HepG2 (cell line): ENCODE results near the gene PDPK1. TPM values are rescaled to one million over a fixed set of nuclear protein-coding genes. Genes with fewer than 3 reads are reported as not detected.
A peak's percentile ranks its signal among the peaks of the same experiment; 100 is the strongest.

Source experiments
- FOXP1 ChIP-seq, 2 experiments: fragments of 450-650 bp in 1 of 2; IDR thresholded peaks; 2 replicates each; pipeline ENCODE4 v1.6.1; 2017 to 2018; ENCODE audit warnings: antibody characterized with exemption in 1 of 2
- HNRNPH1 ChIP-seq: fragments of 200-400 bp; formaldehyde crosslinking; optimal IDR thresholded peaks from 2 replicates; pipeline ENCODE3; 2017; ENCODE audit warnings: mild to moderate bottlenecking, low read depth, low read length
- NCOA5 ChIP-seq: sonication (generic); formaldehyde crosslinking; IDR thresholded peaks from 2 replicates; pipeline ENCODE4 v1.4.0; 2020; ENCODE audit warnings: missing genetic modification reagents
- NONO ChIP-seq, 2 experiments: fragments of 450-650 bp in 1 of 2; sonication (generic) in 1 of 2; formaldehyde crosslinking in 1 of 2; IDR thresholded peaks in 1 of 2; conservative IDR thresholded peaks in 1 of 2; 2 replicates each; pipeline versions ENCODE4 v1.6.1 to v1.8.0; 2017 to 2022; ENCODE audit warnings: mild to moderate bottlenecking in 1 of 2, missing genetic modification reagents in 1 of 2, moderate library complexity in 1 of 2
- NR2F2 ChIP-seq: IDR thresholded peaks from 2 replicates; pipeline ENCODE4 v1.6.1; 2012; ENCODE audit warnings: low read depth, inconsistent platforms, borderline replicate concordance
- SMAD3 ChIP-seq: sonication (generic); formaldehyde crosslinking; IDR thresholded peaks from 2 replicates; pipeline ENCODE4 v1.4.0; 2020; ENCODE audit warnings: missing genetic modification reagents
- ZC3H4 ChIP-seq: sonication (generic); formaldehyde crosslinking; IDR thresholded peaks from 2 replicates; pipeline ENCODE4 v1.4.0; 2020; ENCODE audit warnings: missing genetic modification reagents, borderline replicate concordance
- ZNF12 ChIP-seq: sonication (generic); formaldehyde crosslinking; IDR thresholded peaks from 2 replicates; pipeline ENCODE4 v1.5.0; 2020; ENCODE audit warnings: missing genetic modification reagents
- ZNF20 ChIP-seq: sonication (generic); formaldehyde crosslinking; IDR thresholded peaks from 2 replicates; pipeline ENCODE4 v1.4.0; 2020; ENCODE audit warnings: mild to moderate bottlenecking, moderate library complexity, missing genetic modification reagents
- ZNF274 ChIP-seq: sonication (generic); formaldehyde crosslinking; IDR thresholded peaks from 2 replicates; pipeline ENCODE4 v1.5.1; 2020; ENCODE audit warnings: mild to moderate bottlenecking, missing genetic modification reagents
- ZNF292 ChIP-seq: sonication (generic); formaldehyde crosslinking; IDR thresholded peaks from 2 replicates; pipeline ENCODE4 v1.8.1; 2022; ENCODE audit warnings: mild to moderate bottlenecking, low read depth, missing genetic modification reagents, borderline replicate concordance
- ZNF30 ChIP-seq: sonication (generic); formaldehyde crosslinking; IDR thresholded peaks from 2 replicates; pipeline ENCODE4 v1.5.0; 2020; ENCODE audit warnings: mild to moderate bottlenecking, missing genetic modification reagents
- ZNF441 ChIP-seq: sonication (generic); formaldehyde crosslinking; IDR thresholded peaks from 2 replicates; pipeline ENCODE4 v1.7.0; 2021; ENCODE audit warnings: missing genetic modification reagents, borderline replicate concordance
- ZNF484 ChIP-seq: sonication (generic); formaldehyde crosslinking; IDR thresholded peaks from 2 replicates; pipeline ENCODE4 v1.5.1; 2020; ENCODE audit warnings: mild to moderate bottlenecking, low read depth, missing genetic modification reagents, borderline replicate concordance
- ZNF496 ChIP-seq: sonication (generic); formaldehyde crosslinking; IDR thresholded peaks from 2 replicates; pipeline ENCODE4 v1.8.1; 2023; ENCODE audit warnings: mild to moderate bottlenecking, moderate library complexity, missing genetic modification reagents; ENCODE audit not compliant: insufficient replicate concordance
- ZNF709 ChIP-seq: sonication (generic); formaldehyde crosslinking; IDR thresholded peaks from 2 replicates; pipeline ENCODE4 v1.5.0; 2020; ENCODE audit warnings: mild to moderate bottlenecking, missing genetic modification reagents
- ZNF816 ChIP-seq: sonication (generic); formaldehyde crosslinking; IDR thresholded peaks from 2 replicates; pipeline ENCODE4 v1.8.0; 2022; ENCODE audit warnings: missing genetic modification reagents, mild to moderate bottlenecking, borderline replicate concordance
- polyA plus RNA-seq, 8 experiments: library from polyadenylated mRNA; depleted of rRNA in 3 of 8; stranded (reverse) in 7 of 8; unstranded in 1 of 8; fragments of >200 nt; fragmentation: Illumina TruSeq in 4 of 8; extraction: Trizol in 4 of 8; gene quantifications; 2 replicates each; pipeline versions ENCODE4 v1.2.1 to v1.2.3, GENCODE V29; 2011 to 2016; ENCODE audit warnings: low read depth in 4 of 8, missing spikeins in 1 of 8, mixed read lengths in 1 of 8; ENCODE audit not compliant: insufficient read depth in 1 of 8
- total RNA-seq, 5 experiments: library from RNA; depleted of rRNA; stranded (reverse); fragments of >200 nt; fragmentation: Illumina TruSeq; extraction: Trizol; gene quantifications; 2 replicates each; pipeline ENCODE4 v1.2.3, GENCODE V29; 2016; ENCODE audit warnings: low read depth in 1 of 5
- TF ChIP-seq, protein P1 (sequence below): sonication (generic); formaldehyde crosslinking; IDR thresholded peaks from 2 replicates; pipeline ENCODE4 v1.8.0; 2022; ENCODE audit warnings: missing genetic modification reagents, mild to moderate bottlenecking, inconsistent platforms, borderline replicate concordance
- TF ChIP-seq, protein P2 (sequence below): IDR thresholded peaks from 2 replicates; pipeline ENCODE4 v1.6.1; 2016; ENCODE audit warnings: low read depth, control low read depth
- TF ChIP-seq, protein P3 (sequence below): sonication (generic); formaldehyde crosslinking; IDR thresholded peaks from 2 replicates; pipeline ENCODE4 v1.5.1; 2020; ENCODE audit warnings: mild to moderate bottlenecking, missing genetic modification reagents, borderline replicate concordance

PDPK1 gene
- total and polyA plus RNA-seq, 2 of the 13 experiments (the other 11 are each of a cell fraction or from before 2014, with no cell fraction given), result 59.6 to 129 TPM

DNA sequence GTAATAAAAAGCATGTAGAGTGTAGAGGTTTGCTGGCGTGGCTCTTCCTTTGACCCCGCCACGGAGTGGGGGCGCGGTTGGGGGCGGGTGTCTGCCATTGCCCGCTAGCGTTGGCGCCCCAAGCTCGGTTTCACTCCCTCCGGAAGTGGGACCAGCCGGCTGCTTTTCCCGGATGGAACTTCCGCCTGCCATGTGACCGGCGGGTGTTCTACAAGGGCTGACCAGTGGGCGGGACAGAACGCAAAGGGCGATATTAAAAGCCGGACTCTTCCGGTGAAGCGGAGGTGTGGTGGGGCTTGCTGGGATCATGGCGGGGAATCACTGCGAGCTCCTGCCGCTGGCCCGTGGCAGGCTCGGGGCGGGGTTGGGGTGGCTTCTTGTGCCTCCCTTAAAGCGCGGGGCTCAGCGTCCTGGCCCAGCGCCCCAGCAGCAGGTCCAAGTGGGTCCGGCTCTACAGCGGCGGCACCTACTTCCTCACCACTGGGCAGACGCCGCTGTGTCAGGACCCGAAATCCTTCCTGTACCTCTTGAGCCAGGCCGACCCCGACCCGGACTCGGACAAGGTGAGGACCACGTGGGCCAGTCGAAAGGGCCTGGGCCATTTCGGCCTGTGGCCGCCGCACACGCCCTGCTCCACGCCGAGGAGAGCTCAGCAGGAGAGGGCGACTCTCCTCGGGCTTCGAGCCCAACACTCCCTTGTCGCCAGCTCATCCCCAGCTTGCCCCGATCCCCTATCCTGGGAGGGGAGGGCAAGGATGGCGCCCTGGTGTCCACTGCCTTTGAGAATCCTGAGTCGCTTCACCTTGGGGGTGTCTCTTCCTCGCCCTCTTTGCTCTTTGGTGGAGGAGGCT lies 65.6 kb downstream of the PDPK1 start (continued):
- peak; percentile 44; the same call in 1 of the 2 replicates for TF ChIP-seq ZNF292 (CRISPR knock-in tag)
- peak; percentile 97 for TF ChIP-seq HNRNPH1
- peak; percentile 49; the same call in 1 of the 2 replicates for TF ChIP-seq NR2F2
- no peak for TF ChIP-seq NONO (IDR thresholded peaks at IDR 0.05)
- TF ChIP-seq NONO (CRISPR knock-in tag; conservative IDR thresholded peaks at IDR 0.05), result peak; percentile 98
- peak; percentile 44 for TF ChIP-seq ZNF816 (CRISPR knock-in tag)
- TF ChIP-seq ZNF12 (CRISPR knock-in tag), result no peak; the same call in 1 of the 2 replicates
- TF ChIP-seq ZNF274 (CRISPR knock-in tag), result peak; percentile 56
- TF ChIP-seq, protein P1, sequence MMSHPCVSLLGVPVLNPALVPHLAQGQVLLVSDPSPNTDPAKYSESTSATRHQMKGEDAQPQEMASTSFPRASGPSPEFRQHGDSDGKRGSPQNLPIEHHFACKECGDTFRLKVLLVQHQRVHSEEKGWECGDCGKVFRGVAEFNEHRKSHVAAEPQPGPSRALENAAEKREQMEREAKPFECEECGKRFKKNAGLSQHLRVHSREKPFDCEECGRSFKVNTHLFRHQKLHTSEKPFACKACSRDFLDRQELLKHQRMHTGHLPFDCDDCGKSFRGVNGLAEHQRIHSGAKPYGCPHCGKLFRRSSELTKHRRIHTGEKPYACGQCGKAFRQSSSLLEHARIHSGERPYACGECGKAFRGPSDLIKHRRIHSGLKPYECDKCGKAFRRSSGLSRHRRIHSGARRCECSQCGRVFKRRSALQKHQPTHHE (CRISPR knock-in tag), result peak; percentile 58; the same call in 1 of the 2 replicates
- peak; percentile 91 for TF ChIP-seq SMAD3 (CRISPR knock-in tag)
- TF ChIP-seq ZNF484, result 0 out of 2 replicates have a peak, but pooled peaks have one; percentile 44
- TF ChIP-seq, protein P2, sequence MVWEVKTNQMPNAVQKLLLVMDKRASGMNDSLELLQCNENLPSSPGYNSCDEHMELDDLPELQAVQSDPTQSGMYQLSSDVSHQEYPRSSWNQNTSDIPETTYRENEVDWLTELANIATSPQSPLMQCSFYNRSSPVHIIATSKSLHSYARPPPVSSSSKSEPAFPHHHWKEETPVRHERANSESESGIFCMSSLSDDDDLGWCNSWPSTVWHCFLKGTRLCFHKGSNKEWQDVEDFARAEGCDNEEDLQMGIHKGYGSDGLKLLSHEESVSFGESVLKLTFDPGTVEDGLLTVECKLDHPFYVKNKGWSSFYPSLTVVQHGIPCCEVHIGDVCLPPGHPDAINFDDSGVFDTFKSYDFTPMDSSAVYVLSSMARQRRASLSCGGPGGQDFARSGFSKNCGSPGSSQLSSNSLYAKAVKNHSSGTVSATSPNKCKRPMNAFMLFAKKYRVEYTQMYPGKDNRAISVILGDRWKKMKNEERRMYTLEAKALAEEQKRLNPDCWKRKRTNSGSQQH (CRISPR knock-in tag), result peak; percentile 81; the same call in 1 of the 2 replicates
- TF ChIP-seq ZNF496, result no peak
- no peak for TF ChIP-seq ZNF30
- peak; percentile 94 for TF ChIP-seq NCOA5 (CRISPR knock-in tag)
- TF ChIP-seq ZNF709 (CRISPR knock-in tag), result 0 out of 2 replicates have a peak, but pooled peaks have one; percentile 51
- TF ChIP-seq ZNF20 (CRISPR knock-in tag), result peak; percentile 64; the same call in 1 of the 2 replicates
- peak; percentile 40; the same call in 1 of the 2 replicates for TF ChIP-seq ZNF441 (CRISPR knock-in tag)
- no peak for TF ChIP-seq FOXP1 (IDR thresholded peaks at IDR 0.05)
- no peak for TF ChIP-seq FOXP1 (CRISPR knock-in tag; IDR thresholded peaks at IDR 0.05)
- TF ChIP-seq, protein P3, sequence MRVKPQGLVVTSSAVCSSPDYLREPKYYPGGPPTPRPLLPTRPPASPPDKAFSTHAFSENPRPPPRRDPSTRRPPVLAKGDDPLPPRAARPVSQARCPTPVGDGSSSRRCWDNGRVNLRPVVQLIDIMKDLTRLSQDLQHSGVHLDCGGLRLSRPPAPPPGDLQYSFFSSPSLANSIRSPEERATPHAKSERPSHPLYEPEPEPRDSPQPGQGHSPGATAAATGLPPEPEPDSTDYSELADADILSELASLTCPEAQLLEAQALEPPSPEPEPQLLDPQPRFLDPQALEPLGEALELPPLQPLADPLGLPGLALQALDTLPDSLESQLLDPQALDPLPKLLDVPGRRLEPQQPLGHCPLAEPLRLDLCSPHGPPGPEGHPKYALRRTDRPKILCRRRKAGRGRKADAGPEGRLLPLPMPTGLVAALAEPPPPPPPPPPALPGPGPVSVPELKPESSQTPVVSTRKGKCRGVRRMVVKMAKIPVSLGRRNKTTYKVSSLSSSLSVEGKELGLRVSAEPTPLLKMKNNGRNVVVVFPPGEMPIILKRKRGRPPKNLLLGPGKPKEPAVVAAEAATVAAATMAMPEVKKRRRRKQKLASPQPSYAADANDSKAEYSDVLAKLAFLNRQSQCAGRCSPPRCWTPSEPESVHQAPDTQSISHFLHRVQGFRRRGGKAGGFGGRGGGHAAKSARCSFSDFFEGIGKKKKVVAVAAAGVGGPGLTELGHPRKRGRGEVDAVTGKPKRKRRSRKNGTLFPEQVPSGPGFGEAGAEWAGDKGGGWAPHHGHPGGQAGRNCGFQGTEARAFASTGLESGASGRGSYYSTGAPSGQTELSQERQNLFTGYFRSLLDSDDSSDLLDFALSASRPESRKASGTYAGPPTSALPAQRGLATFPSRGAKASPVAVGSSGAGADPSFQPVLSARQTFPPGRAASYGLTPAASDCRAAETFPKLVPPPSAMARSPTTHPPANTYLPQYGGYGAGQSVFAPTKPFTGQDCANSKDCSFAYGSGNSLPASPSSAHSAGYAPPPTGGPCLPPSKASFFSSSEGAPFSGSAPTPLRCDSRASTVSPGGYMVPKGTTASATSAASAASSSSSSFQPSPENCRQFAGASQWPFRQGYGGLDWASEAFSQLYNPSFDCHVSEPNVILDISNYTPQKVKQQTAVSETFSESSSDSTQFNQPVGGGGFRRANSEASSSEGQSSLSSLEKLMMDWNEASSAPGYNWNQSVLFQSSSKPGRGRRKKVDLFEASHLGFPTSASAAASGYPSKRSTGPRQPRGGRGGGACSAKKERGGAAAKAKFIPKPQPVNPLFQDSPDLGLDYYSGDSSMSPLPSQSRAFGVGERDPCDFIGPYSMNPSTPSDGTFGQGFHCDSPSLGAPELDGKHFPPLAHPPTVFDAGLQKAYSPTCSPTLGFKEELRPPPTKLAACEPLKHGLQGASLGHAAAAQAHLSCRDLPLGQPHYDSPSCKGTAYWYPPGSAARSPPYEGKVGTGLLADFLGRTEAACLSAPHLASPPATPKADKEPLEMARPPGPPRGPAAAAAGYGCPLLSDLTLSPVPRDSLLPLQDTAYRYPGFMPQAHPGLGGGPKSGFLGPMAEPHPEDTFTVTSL (CRISPR knock-in tag), result peak; percentile 67; the same call in 1 of the 2 replicates
- TF ChIP-seq ZC3H4, result peak; percentile 31; the same call in 1 of the 2 replicates
